Measurements from ENCODE around the gene CFHR2.
A peak's percentile ranks its signal among the peaks of the same experiment; 100 is the strongest.
"Not testable (repeated sequence)": the region's sequence is repeated elsewhere in the genome, so short reads cannot be mapped to it uniquely, and the experiment has no call there.

Gene CFHR2

GRCh38 chr1:196980859-196981258 lies 37.3 kb downstream of the CFHR2 start:
- DNase-seq (ENCODE audit: low read depth) = no peak
- no peak overlapping the region for H3K4me3 ChIP-seq (ENCODE audit: low read length)
- TF ChIP-seq, protein P1, sequence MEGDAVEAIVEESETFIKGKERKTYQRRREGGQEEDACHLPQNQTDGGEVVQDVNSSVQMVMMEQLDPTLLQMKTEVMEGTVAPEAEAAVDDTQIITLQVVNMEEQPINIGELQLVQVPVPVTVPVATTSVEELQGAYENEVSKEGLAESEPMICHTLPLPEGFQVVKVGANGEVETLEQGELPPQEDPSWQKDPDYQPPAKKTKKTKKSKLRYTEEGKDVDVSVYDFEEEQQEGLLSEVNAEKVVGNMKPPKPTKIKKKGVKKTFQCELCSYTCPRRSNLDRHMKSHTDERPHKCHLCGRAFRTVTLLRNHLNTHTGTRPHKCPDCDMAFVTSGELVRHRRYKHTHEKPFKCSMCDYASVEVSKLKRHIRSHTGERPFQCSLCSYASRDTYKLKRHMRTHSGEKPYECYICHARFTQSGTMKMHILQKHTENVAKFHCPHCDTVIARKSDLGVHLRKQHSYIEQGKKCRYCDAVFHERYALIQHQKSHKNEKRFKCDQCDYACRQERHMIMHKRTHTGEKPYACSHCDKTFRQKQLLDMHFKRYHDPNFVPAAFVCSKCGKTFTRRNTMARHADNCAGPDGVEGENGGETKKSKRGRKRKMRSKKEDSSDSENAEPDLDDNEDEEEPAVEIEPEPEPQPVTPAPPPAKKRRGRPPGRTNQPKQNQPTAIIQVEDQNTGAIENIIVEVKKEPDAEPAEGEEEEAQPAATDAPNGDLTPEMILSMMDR (conservative IDR thresholded peaks at IDR 0.05; ENCODE audit: low read length) = no peak

DNA sequence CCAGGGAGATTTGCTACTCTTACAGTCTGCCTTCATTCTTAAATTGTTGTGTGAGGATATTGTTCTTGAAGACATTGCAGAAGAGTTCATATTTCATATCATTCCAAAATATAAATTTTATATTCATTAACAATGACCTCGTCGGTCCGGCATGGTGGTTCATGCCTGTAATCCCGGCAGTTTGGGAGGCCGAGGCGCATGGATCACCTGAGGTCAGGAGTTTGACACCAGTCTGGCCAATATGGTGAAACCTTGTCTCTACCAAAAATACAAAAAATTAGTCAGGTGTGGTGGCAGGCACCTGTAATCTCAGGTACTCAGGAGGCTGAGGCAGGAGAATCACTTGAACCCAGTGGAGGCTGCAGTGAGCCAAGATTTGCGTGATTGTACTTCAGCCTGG lies 38.7 kb downstream of the CFHR2 start:
- DNase-seq (ENCODE audit: low read depth); H3K4me3 ChIP-seq (ENCODE audit: low read length): not testable (repeated sequence)

GRCh38 chr1:196991919-196992651 lies 48.5 kb downstream of the CFHR2 start:
- DNase-seq (ENCODE audit: low read depth); H3K4me3 ChIP-seq (ENCODE audit: low read length): not testable (repeated sequence)

GRCh38 chr1:196993916-196994315 lies 50.4 kb downstream of the CFHR2 start:
- DNase-seq (ENCODE audit: low read depth) = no peak
- TF ChIP-seq, protein P1 (conservative IDR thresholded peaks at IDR 0.05; ENCODE audit: low read length) = no peak

GRCh38 chr1:196997423-196997822 lies 53.9 kb downstream of the CFHR2 start:
- H3K4me3 ChIP-seq (ENCODE audit: low read length) = no peak overlapping the region
- peak; percentile 74 for DNase-seq (ENCODE audit: low read depth)
- TF ChIP-seq, protein P1 (conservative IDR thresholded peaks at IDR 0.05; ENCODE audit: low read length) = no peak

More at GRCh38 chr1:196993916-196994315, 50.4 kb downstream of the CFHR2 start:
- no peak overlapping the region for H3K4me3 ChIP-seq (ENCODE audit: low read length)

GRCh38 chr1:197001828-197002227 lies 58.3 kb downstream of the CFHR2 start:
- TF ChIP-seq, protein P1 (conservative IDR thresholded peaks at IDR 0.05; ENCODE audit: low read length) = no peak
- DNase-seq (ENCODE audit: low read depth) = peak; percentile 6
- H3K4me3 ChIP-seq (ENCODE audit: low read length) = no peak overlapping the region

DNA sequence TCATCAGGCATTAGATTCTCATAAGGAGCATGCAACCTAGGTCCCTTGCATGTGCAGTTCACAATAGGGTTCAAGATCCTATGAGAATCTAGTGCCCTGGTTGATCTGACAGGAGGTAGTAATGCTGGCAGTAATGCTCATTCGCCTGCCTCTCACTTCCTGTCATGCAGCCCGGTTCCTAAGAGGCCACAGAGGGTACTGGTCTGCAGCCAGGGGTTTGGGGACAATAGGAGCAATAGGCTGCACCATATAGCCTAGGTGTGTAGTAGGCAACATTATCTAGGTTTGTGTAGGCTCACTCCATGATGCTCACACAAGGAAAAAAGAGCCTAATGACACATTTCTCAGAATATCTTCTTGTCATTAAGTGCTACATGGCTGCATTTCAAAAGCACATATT lies 59.6 kb downstream of the CFHR2 start:
- TF ChIP-seq, protein P1 (conservative IDR thresholded peaks at IDR 0.05; ENCODE audit: low read length) = no peak
- no peak for DNase-seq (ENCODE audit: low read depth)
- H3K4me3 ChIP-seq (ENCODE audit: low read length) = no peak overlapping the region

GRCh38 chr1:197008861-197009260 lies 65.3 kb downstream of the CFHR2 start:
- TF ChIP-seq, protein P1 (conservative IDR thresholded peaks at IDR 0.05; ENCODE audit: low read length) = no peak
- no peak overlapping the region for H3K4me3 ChIP-seq (ENCODE audit: low read length)
- no peak for DNase-seq (ENCODE audit: low read depth)
